Stimulated activated CD4-positive, alpha-beta T cell treated with anti-CD3 and anti-CD28 coated beads, Interleukin-1b, Interleukin-23, amount 100 ng/mL, for 48 hours (primary cell): ENCODE data around the gene PLPP3.

Source experiments
- DNase-seq: peaks from one replicate; pipeline ENCODE4 v3.0.0-alpha.2; 2020

The PLPP3 gene

DNA sequence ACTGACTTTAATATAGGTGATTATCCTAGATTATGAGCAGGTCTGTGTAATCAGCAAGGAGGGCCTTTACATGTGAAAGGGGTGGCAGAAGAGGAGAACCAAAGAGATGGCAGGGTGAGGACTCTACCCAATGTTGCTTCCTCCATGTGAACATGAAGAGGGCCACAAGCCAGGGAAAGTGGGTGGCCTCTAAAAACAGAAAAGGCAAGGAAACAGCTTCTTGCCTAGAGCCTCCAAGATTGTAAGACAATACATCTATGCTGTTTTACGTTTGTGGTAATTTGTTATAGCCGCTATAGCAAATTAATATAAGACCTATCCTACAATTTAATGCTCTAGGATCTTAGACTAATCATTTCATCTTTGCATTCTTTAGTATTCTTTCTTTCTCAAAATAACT is 85.5 kb downstream of the PLPP3 start:
- DNase-seq, result no peak

DNA sequence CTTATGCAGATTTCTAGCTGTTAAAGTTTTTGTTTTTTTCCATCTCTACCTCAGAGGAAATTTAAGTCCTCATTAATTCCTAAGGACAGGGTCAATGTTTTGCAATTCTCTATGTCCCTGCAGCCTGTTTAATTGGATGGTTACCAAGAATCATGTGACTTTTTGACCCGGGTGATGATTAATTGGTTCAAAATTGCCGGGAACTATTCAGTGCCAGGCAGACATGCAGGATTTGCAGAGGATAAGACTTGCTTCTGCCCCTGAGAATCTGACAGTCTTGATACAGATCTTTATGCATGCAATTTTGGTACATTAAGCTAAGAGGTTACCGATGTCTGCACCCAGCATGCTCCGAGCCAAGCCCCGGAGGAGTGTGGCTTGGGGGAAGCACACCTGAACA is 87.9 kb downstream of the PLPP3 start:
- DNase-seq, result no peak

DNA sequence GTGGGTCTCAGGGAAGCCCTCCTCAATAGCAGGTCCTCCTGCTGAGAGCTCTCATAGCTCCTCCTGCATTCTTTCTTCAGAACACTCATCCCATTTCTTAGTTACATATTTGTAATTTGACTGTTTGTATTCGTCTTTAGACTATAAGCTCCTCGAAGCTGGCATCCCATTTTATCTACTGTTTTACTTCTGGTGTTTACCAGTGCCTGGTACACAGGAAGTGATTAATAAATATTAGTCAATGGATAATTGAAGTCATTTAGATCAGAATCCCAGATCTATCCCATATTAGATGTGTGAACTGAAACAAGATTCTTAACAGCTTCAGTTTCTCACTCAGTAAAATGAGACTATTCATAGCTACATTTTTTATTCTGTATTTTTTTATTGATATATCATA is 88.7 kb downstream of the PLPP3 start:
- no peak for DNase-seq

DNA sequence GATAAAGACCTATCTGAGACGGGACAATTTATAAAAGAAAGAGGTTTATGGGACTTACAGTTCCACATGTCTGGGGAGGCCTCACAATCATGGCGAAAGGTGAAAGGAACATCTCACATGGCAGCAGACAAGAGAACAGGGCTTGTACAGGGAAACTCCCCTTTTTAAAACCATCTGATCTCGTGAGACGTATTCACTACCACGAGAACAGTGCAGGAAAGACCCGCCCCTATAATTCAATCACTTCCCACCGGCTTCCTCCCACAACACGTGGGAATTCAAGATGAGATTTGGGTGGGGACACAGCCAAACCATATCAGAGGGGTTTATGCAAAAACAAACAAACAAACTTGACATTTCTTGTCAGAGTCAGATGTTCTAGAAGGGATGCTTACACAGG is 89.7 kb downstream of the PLPP3 start:
- no peak for DNase-seq

DNA sequence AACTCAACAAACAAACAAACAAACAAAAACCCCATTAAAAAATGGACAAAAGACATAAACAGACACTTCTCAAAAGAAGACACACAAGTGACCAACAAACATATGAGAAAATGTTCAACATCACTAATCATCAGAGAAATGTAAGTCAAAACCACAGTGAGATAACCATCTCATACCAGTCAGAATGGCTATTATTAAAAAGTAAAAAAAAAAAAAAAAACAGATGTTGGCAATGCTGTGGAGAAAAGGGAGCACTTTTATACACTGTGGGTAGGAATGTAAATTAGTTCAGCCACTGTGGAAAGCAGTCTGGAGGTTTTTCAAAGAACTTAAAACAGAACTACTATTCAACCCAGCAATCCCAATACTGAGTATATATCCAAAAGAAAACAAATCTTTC is 94.7 kb downstream of the PLPP3 start:
- no peak for DNase-seq

DNA sequence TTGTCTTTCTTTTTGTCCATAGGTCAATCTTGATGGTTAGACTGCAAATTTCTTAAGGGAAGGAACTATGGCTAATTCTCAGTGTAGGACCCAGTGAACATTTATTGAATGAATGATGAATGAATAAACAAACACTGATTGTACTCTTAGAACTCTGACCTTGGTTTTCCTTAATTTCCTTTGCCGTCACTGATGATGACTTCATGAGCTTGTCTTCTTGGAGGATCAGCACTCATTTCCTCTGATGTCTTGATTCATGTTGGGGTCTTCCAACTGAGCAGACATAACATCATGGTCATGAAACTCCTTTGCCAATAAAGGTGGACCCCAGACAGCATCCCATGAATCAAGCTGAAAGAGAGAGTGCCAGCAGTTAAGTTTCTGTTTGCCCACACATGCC is 96.3 kb downstream of the PLPP3 start:
- no peak for DNase-seq

DNA sequence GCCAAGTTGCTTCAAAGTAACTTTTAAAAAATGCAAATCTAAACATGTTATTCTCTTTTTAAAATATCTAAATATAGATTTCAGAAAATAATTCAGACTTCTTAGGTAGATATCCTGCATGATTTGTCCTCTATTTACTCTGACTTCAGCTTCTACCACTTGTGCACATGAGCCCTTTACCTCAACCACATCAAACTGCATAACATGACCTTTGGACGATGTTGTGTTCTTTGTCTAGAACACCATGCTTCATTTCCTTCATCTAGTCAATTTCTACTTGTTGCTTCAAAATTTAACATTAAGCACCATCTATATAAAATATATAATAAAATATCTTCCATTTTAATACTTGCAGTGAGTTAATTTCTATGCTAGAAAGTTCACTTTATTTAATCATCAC is 96.9 kb downstream of the PLPP3 start:
- no peak for DNase-seq

DNA sequence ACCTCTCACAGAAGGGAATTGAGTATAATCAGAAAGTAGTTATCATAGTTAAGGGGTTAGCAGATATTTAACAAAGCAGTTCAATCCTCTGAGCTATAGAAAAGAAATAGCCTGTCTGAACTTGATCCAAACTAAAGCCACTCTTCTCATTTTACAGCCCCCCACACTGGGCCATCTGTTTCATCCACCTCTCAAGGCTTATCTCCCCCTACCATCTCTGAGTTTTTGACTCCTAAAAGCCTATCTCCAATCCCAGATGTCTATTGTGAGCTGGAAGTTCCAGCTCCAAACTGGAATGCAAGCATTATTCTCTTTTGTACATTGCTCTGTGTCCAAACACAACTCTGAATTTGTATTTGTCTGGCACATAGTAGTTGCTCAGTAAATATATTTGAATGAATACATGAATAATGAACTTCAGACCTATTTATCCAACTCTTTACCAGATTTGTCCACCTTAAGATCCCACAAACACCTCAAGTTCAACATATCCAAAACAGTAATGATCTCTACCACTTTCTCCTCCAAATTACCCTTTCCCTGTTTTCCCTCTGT is 98.1 kb downstream of the PLPP3 start:
- DNase-seq, result no peak

DNA sequence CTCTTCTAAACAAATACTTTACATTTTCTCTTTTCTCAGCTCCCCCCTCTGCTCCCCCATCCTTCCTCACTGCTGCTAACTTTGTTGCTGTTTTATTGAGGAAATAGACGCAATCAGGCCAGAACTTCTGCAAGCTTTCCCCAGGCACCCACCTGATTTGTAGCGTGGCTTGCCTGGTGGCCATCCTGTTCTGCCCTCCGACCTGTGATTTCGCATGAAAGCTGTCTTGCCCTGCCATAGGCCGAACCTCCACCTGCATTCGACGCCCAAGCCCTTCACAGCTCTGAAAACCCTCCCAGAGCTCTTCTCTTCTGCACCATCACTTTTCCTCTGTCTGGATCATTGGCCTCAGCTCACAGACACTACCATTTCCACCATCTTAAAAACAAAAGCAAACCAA is 100.6 kb downstream of the PLPP3 start:
- no peak for DNase-seq

DNA sequence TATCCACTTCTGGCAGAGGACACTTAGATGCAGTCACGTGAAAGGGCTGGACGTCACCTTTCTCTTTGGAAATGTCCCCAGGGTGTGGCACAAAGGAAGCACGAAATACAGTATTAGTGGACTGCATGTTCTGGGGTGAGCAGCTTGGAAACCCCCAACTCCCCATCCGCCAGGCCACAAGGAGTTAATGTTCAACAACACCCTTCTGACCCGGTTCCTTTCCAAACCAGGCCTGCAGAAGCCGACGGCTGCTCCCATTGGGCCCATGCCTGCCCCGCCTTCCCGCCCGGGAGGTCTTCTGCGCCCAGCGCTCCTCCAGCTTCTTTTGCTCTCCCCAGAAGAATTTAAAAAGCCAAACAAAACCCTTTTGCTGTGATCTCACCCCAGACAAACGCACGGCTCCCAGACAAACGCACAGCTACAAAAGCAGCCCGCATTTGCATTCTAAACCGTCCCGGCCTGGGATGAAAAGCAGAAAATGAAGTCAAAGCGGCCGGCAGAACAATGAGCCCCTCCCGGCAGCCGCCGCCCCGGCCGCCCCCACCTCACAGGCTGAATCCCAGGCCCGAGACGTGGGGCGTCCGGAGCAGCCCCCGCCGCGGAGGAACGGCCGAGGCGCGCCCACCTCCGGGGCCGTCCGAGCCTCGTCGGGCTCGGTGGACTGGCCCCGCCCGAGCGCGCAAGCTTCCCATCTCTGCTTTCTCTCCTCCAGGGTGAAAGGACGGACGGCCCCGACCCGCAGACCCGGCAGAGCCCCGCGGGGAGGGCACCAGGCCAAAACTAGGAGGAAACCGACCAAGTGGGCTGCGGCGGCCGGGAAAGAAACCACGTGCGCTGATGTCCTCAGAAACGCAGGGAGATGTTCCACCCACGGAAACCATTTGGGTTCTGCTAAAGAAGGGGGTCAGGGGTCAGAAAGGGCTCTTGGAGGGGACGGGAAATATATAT is 101.9 kb downstream of the PLPP3 start:
- no peak for DNase-seq

DNA sequence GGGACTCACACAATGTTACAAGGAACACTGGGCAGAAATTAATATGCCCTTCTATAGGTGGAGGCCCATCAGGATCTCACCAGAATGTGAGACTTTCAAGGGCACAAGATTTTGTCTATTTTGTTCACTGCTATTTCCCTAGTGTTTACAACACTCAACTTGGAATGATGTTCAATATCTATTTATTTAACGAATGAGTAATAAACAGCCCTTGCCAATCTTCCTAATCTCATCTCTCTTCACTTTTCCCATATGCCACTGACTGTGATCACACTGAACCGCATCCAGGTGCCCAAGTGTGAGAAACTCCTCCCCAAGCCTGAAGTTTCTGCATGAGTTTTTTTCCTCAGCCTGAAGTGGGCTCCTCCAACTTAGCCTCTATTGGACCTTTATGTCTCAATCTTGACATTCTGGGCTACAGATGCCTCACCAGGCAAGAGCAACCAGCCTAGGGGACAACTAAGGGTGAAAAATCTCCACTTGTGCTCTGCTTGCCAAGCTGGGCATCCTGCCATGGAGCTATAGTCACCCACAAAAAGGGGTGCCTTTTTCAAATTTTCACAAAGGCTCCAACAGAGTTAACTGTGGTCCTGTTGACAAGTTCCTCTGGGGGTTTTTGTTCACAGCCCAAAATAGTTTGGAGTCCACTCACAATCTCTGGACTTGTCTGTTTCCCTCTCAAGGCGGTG is 105.6 kb downstream of the PLPP3 start:
- DNase-seq, result no peak

DNA sequence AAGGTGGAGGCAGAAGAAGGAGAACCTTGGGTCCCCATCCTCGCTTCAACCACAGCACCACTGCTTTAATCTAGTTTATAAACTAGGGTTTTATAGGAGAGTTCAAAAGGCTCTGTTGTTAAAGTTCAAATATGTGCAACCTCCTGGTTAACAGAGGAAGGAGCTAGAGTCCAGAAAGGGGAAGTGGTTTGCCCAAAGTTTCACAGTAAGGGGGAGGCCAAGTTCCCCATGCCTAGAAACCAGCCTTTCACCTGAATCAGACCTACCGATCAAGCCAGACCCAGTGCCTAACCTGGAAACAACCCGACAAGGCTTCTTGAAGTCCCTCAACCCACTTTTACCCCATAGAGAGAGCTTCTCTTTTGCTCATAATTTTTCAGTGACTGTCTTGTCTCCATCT is 106.5 kb downstream of the PLPP3 start:
- DNase-seq, result no peak

DNA sequence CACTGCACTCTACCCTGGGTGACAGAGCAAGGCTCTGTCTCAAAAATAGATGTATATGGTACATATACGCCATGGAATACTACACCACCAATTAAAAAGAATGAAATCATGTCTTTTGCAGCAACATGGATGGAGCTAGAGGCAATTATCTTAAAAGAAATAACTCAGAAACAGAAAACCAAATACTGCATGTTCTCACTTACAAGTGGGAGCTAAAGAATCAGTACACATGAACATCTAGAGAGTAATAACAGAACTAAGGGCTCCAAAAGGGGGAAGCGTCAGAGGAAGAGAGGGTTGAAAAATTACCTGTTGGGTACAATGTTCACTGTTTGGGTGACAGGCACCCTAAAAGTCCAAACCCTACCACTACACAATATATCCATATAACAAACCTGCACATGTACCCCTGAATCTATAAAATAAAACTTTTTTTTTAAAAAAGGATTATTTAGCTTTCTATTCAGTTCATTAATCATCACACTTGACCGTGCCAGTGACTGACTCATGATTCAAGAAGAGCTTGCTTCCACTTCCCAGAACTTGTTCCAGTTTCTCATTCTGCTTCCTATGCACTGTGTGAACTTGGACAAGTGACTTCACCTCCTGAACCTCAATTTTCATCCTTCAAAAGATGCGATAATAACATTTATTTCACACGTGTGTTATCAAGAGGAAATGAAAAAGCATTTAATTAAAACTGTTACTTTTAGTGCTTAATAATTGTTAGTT is 109.6 kb downstream of the PLPP3 start:
- no peak for DNase-seq

DNA sequence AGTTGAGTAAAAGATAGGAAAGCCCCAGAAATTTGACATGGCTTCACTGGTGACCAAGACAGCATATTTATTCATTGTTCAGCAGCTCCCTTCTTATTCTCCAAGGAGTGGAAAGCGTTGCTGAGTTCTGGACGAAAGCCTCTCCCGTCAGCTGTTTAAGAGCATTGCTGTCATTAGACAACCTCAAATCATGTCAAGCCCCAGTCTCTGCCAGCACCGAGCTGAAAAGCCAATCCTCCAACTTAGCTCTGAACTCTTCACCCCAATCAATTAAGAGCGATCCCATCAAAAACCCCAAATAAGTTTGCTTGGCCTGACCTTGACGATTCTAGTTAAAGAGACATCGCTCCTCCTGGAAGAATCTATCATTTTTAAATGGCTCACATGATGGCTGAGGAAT is 110.8 kb downstream of the PLPP3 start:
- no peak for DNase-seq

DNA sequence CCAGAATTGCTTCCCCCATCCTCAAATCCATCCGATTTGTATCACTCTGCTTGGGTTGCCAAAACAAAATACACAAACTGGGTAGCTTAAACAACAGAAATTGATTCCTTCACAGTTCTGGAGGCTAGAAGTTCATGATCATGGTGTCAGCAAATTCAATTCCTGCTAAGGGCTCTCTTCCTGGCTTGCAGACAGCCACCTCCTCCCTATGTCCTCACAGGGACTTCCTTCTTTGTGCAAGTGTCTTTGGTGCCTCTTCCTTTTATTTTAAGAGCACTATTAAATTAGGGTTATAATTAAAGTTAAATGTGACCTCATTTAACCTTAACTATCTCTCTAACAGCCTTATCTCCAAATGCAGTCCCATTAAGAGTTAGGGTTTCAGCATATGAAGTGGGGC is 112.8 kb downstream of the PLPP3 start:
- no peak for DNase-seq

DNA sequence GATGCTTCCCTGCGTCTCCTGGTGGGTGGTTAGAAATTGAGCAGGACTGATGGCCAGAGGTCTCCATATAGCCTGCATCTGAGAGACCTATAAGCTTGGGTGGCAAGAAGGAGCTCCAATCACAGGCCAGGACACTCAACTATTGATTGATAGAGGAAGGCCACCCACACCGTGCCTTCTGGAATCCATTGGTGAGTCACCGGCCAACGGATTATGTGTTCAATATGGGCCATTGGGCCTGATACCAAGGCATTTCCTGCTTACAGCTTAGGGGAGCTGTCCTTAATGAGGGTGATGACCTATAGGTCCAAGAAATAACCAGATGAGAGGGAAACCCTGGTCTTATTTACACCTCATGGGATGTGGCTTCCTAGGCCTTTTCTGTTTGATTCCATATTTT is 115.1 kb downstream of the PLPP3 start:
- no peak for DNase-seq

DNA sequence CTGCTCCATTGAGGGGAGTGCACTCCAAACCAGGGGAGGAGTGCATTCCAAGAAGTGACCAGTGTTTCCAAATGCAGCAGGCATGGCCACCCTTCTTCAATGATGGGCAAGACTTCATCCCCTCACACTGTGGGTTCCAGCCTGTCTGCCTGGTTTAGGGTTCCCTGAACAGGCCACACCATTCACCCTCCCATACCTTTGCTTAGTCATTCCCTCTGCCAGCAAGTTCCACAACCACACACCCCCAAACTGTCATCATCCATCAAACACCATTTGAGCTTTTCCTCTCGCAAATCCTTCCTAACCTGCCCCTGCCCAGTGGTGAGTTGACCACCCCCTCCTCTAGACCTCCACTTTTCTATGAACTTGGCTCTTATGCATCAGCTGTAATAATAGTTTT is 116.0 kb downstream of the PLPP3 start:
- DNase-seq, result no peak

DNA sequence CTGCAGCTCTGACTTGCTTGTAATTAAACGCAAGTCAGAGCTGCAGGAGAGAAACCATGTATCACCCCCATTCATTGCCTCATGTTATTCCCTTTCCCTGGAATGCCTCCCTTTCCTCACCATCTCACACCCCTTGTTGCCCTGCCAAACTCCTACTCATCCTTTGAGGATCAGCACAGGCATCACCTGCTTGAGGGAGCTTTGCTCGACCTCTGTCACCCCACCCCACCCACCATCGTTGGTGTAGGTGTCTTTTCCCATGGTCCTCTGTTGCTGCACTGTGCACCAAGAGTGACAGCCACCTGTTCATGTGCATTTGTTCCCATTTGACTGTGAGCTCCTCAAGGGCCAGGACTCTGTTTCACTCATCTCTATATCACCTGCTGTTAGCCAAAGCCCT is 117.2 kb downstream of the PLPP3 start:
- DNase-seq, result no peak

DNA sequence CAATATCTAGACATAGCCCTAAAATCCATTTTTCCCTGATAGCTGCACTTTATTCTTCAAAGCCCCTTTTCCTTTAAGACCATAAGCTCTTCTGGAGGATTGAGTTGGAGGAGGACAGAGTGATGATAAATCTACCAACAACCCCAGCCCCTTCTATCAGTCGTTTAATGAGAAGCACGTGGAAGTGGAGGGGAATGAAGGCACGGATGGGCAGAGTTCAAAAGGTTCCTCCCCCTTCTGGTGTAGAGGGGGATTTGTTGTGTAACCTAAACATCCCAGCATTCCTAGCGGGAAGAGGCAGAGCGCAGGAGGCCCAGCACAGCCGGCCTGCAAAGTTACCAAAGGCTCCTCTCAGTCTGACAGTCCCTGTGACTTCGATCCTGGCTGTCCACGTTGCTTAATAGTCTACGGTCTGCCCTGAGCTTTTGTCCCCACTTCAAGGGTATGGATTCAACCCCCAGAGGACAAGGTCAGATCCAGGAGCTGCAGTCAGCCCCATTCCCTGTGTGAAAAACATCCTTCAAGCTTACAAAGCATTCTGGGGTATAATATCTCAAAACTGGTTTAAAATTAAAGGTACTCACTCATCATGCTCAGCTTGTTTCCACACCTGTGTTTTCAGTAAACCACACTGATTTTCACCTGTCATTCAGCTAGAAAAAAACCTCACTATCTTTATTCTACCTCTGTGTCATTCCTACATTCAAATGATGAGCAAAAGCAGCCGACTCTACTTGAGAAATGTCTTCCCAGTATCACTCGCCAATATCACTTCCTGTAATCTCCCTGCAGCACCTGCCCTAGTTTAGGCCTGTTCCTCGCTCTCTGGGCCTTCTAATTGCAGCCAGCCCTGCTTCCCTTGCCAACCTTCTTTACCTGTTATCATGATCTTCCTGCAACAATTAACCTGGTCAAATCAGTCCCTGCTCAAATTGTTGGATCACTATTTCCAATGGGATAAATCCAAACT is 117.9 kb downstream of the PLPP3 start:
- no peak for DNase-seq

DNA sequence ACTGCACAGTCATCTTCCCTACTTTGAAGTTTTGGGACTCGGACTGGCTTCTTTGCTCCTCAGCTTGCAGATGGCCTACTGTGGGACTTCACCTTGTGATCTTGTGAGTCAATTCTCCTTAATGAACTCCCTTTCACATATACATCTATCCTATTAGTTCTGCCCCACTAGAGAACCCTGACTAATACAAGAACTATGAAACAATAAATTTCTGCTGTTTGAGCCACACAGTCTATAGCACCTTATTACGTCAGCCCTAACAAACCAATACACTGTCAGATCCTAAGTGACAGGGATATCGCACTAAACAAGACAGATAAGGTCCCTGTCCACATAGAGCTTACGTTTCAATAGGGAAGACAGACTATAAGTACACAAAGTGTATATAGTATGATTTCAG is 120.1 kb downstream of the PLPP3 start:
- no peak for DNase-seq

DNA sequence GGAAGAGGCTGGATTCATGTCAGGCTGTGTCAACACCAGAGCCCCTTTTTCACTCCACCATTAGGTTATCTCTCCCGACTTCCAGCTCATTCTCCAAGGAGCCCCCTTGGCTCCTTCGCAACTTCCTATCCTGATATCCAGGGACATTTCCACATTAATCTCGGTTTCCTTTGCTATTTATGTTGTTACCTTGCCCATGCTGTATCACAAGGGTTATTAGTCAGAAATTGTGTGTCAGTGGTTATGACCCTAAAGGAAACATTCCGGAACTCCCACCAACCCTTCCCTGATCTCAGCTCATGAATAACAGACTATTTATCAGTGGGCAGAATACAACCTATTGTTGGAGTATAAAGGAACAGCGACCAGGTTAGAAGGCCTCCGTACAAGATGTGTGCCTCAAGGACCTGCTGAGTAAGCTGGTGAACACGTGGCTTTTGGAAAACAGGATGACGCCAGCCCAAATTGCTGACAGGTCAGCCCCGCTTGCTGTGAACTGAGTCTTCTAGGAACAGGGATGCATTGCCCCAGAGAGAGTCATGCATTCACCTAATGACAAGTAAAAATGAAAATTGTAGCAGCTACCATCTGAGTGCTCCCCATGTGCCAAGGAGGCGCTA is 121.5 kb downstream of the PLPP3 start:
- no peak for DNase-seq
